Measurements from ENCODE around the gene CFAP61.

DNA sequence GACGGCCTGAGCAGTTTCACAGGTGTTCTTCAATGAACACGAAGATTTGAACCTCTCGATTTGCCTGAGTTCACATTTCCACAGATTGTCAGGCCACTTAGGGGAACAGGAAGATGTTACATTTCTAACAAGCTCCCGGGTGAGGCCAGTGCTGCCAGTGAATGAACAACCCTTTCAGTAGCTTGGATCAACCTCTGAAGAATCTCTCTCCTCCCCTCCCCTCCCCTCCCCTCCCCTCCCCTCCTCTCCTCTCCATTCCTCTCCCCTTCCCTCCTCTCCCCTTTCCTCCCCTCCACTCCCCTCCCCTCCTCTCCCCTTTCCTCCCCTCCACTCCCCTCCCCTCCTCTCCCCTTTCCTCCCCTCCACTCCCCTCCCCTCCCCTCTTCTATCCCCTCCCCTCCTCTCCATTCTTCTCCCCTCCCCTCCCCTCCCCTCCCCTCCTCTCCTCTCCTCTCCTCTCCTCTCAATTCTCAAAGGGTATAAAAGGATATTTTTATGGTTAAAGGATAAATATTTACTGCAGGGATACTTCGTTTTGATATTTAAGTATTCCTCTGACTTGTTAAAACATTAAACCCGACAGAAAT, 201.5 kb downstream of the CFAP61 start:
- TF ChIP-seq, protein P1, sequence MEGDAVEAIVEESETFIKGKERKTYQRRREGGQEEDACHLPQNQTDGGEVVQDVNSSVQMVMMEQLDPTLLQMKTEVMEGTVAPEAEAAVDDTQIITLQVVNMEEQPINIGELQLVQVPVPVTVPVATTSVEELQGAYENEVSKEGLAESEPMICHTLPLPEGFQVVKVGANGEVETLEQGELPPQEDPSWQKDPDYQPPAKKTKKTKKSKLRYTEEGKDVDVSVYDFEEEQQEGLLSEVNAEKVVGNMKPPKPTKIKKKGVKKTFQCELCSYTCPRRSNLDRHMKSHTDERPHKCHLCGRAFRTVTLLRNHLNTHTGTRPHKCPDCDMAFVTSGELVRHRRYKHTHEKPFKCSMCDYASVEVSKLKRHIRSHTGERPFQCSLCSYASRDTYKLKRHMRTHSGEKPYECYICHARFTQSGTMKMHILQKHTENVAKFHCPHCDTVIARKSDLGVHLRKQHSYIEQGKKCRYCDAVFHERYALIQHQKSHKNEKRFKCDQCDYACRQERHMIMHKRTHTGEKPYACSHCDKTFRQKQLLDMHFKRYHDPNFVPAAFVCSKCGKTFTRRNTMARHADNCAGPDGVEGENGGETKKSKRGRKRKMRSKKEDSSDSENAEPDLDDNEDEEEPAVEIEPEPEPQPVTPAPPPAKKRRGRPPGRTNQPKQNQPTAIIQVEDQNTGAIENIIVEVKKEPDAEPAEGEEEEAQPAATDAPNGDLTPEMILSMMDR (IDR thresholded peaks at IDR 0.05): no peak
- TF ChIP-seq POLR2A (IDR thresholded peaks at IDR 0.05; ENCODE audit: low read depth) (no peak), POLR2AphosphoS5 (IDR thresholded peaks at IDR 0.05) (no peak), EP300 (IDR thresholded peaks at IDR 0.05) (no peak)
